CD14-positive monocyte (primary cell): ENCODE results near the gene MRPL49. TPM values are rescaled to one million over a fixed set of nuclear protein-coding genes. Genes with fewer than 3 reads are reported as not detected.
A peak's percentile ranks its signal among the peaks of the same experiment; 100 is the strongest.

Experiments used
- DNase-seq, 3 donors: peaks; one replicate each; pipeline ENCODE4 v3.0.0-alpha.2; 2011 to 2022
- H2AFZ ChIP-seq: 2 replicates; pipeline ENCODE4 v1.6.0; 2012; ENCODE audit warnings: mild to moderate bottlenecking, low read depth, low read length, inconsistent platforms; ENCODE audit not compliant: insufficient read depth, poor library complexity, severe bottlenecking
- H3K27ac ChIP-seq, 2 donors: 1 replicate in 1 of 2; 2 replicates in 1 of 2; pipeline ENCODE4 v1.5.1; 2012 to 2013; ENCODE audit warnings: low read length in 2 of 2, control low read depth in 1 of 2, inconsistent platforms in 1 of 2, low read depth in 1 of 2, mild to moderate bottlenecking in 1 of 2
- H3K27me3 ChIP-seq, 2 donors: one replicate each; pipeline versions ENCODE4 v1.6.0 to v1.6.1; 2011 to 2013; ENCODE audit warnings: low read length in 2 of 2; ENCODE audit not compliant: control insufficient read depth in 2 of 2, insufficient read depth in 2 of 2
- H3K36me3 ChIP-seq, 2 donors: replicated peaks in 1 of 2; 1 replicate in 1 of 2; 2 replicates in 1 of 2; pipeline versions ENCODE4 v1.5.1 to v1.6.1; 2012 to 2013; ENCODE audit warnings: low read length in 2 of 2, control low read depth in 1 of 2, inconsistent platforms in 1 of 2, mild to moderate bottlenecking in 1 of 2; ENCODE audit not compliant: insufficient read depth in 2 of 2, control insufficient read depth in 1 of 2
- H3K4me1 ChIP-seq, 2 donors: 1 replicate in 1 of 2; 2 replicates in 1 of 2; pipeline versions ENCODE4 v1.5.1 to v1.6.1; 2012 to 2013; ENCODE audit warnings: low read length in 2 of 2, control low read depth in 1 of 2, inconsistent platforms in 1 of 2, mild to moderate bottlenecking in 1 of 2, moderate library complexity in 1 of 2; ENCODE audit not compliant: insufficient read depth in 2 of 2, control insufficient read depth in 1 of 2
- H3K4me2 ChIP-seq: replicated peaks from 2 replicates; pipeline ENCODE3; 2012; ENCODE audit warnings: low read length, moderate library complexity, mild to moderate bottlenecking; ENCODE audit not compliant: poor library complexity, severe bottlenecking; ENCODE audit errors: extremely low read depth
- H3K4me3 ChIP-seq, 3 experiments: fragments of 200-600 bp in 1 of 3; sonication (generic) in 1 of 3; replicated peaks in 1 of 3; 1 replicate in 2 of 3; 2 replicates in 1 of 3; pipeline ENCODE4 v1.5.1; 2011 to 2013; ENCODE audit warnings: low read length in 3 of 3, mild to moderate bottlenecking in 3 of 3, control low read depth in 2 of 3, low read depth in 2 of 3, inconsistent platforms in 1 of 3, moderate library complexity in 1 of 3
- H3K79me2 ChIP-seq: 2 replicates; pipeline ENCODE4 v1.6.0; 2012; ENCODE audit warnings: mild to moderate bottlenecking, control low read depth, inconsistent platforms, low read length, moderate library complexity; ENCODE audit not compliant: insufficient read depth
- H3K9ac ChIP-seq: 2 replicates; pipeline ENCODE4 v1.6.0; 2017; ENCODE audit warnings: low read length, mild to moderate bottlenecking; ENCODE audit not compliant: insufficient read depth, poor library complexity, severe bottlenecking
- H3K9me3 ChIP-seq, 2 donors: replicated peaks in 1 of 2; 1 replicate in 1 of 2; 2 replicates in 1 of 2; pipeline versions ENCODE4 v1.5.1 to v1.6.1; 2012 to 2013; ENCODE audit warnings: low read length in 2 of 2, control low read depth in 1 of 2; ENCODE audit not compliant: control insufficient read depth in 1 of 2, insufficient read depth in 1 of 2
- H4K20me1 ChIP-seq: 2 replicates; pipeline ENCODE4 v1.6.0; 2012; ENCODE audit warnings: mild to moderate bottlenecking, low read length, control low read depth, moderate library complexity; ENCODE audit not compliant: insufficient read depth
- H3K27ac Mint-ChIP-seq, 7 donors: one replicate each; pipeline ENCODE4 v1.8.0; 2020; ENCODE audit warnings: mild to moderate bottlenecking in 7 of 7, mixed read lengths in 7 of 7, moderate library complexity in 6 of 7, inconsistent platforms in 2 of 7
- H3K27me3 Mint-ChIP-seq, 3 donors: one replicate each; pipeline ENCODE4 v1.8.0; 2021 to 2022; ENCODE audit warnings: low read depth in 3 of 3, mild to moderate bottlenecking in 3 of 3, mixed read lengths in 3 of 3, moderate library complexity in 3 of 3, inconsistent platforms in 1 of 3
- H3K36me3 Mint-ChIP-seq, 2 donors: one replicate each; pipeline ENCODE4 v1.8.0; 2020; ENCODE audit warnings: mixed read lengths in 2 of 2, inconsistent platforms in 1 of 2, mild to moderate bottlenecking in 1 of 2
- H3K4me1 Mint-ChIP-seq: one replicate; pipeline ENCODE4 v1.8.0; 2020; ENCODE audit warnings: mild to moderate bottlenecking, mixed read lengths
- H3K4me3 Mint-ChIP-seq, 2 donors: one replicate each; pipeline ENCODE4 v1.8.0; 2020; ENCODE audit warnings: mild to moderate bottlenecking in 2 of 2, mixed read lengths in 2 of 2, moderate library complexity in 1 of 2
- H3K9me3 Mint-ChIP-seq, 7 donors: one replicate each; pipeline ENCODE4 v1.8.0; 2020 to 2022; ENCODE audit warnings: mixed read lengths in 7 of 7, mild to moderate bottlenecking in 6 of 7, moderate library complexity in 6 of 7, inconsistent platforms in 2 of 7
- WGBS: methylation state at CpG from one replicate; pipeline ENCODE4 v1.1.5; 2013; ENCODE audit warnings: missing lambda C conversion rate; ENCODE audit not compliant: insufficient coverage; 5-methylcytosine and 5-hydroxymethylcytosine counted together
- intact Hi-C, 2 donors: fragments of 100-400 bp; cut with micrococcal nuclease; formaldehyde crosslinking; loops; one replicate each; pipeline versions ENCODE4 v1.15.0 to v1.15.1; 2023
- polyA plus RNA-seq, 3 donors: library from polyadenylated mRNA; depleted of rRNA in 1 of 3; unstranded in 2 of 3; stranded (reverse) in 1 of 3; fragments of 300-500 nt in 2 of 3; fragments of >200 nt in 1 of 3; fragmentation: Illumina TruSeq in 2 of 3; gene quantifications; 1 replicate in 2 of 3; 2 replicates in 1 of 3; pipeline ENCODE4 v1.2.3, GENCODE V29; 2012 to 2021
- TF ChIP-seq, protein P1 (sequence below): fragments of 200-600 bp; IDR thresholded peaks from one replicate; pipeline ENCODE4 v1.8.0; 2022; ENCODE audit warnings: antibody characterized with exemption, mild to moderate bottlenecking

Gene MRPL49
- polyA plus RNA-seq, 3 donors = 19.8 to 33.9 (median 32.7) TPM

DNA sequence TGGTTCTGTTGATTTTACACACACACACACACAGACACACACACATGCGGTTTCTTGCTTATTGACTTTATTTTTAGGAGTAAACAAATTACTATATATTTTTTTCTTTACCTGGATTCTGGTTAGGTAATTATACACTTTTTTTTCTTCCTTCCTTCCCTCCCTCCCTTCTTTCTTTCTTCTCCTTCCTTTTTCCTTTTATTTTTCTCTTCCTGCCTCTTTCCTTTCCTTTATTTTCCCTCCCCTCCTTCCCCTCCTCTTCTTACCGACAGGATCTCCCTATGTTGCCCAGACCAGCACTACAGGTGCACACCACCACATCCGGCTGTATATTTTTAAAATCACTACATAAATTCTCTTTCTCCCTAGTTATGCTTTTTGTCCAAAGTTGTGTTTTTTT is 44.8 kb downstream of the MRPL49 start:
- Histone ChIP-seq H3K4me2 (no peak overlapping the region), H3K36me3 (no peaks in the 10 kb centered on the region), H4K20me1 (no peaks in the 10 kb centered on the region), H3K4me1 (peaks cover 5 to 6% of the 10 kb centered on the region in 2 donors), H3K4me3 (no peak overlapping the region), H3K27me3 (no peaks in the 10 kb centered on the region), H2AFZ (no peak overlapping the region), H3K79me2 (no peaks in the 10 kb centered on the region), H3K9ac (no peak overlapping the region), H3K9me3 (no peaks in the 10 kb centered on the region), H3K27ac (no peak overlapping the region)
- no peak for DNase-seq
- no CpG with 5 or more reads among the region's 3 CpGs for WGBS
- TF ChIP-seq, protein P1, sequence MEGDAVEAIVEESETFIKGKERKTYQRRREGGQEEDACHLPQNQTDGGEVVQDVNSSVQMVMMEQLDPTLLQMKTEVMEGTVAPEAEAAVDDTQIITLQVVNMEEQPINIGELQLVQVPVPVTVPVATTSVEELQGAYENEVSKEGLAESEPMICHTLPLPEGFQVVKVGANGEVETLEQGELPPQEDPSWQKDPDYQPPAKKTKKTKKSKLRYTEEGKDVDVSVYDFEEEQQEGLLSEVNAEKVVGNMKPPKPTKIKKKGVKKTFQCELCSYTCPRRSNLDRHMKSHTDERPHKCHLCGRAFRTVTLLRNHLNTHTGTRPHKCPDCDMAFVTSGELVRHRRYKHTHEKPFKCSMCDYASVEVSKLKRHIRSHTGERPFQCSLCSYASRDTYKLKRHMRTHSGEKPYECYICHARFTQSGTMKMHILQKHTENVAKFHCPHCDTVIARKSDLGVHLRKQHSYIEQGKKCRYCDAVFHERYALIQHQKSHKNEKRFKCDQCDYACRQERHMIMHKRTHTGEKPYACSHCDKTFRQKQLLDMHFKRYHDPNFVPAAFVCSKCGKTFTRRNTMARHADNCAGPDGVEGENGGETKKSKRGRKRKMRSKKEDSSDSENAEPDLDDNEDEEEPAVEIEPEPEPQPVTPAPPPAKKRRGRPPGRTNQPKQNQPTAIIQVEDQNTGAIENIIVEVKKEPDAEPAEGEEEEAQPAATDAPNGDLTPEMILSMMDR = no peak
- no peaks in the 10 kb centered on the region for H3K36me3 Mint-ChIP-seq
- peak overlapping the region in 1 of 2 donors; percentile 46 for H3K4me3 Mint-ChIP-seq
- no peak overlapping the region for H3K27ac Mint-ChIP-seq
- H3K9me3 Mint-ChIP-seq = no peaks in the 10 kb centered on the region
- intact Hi-C loops = no loop called here
- H3K4me1 Mint-ChIP-seq = peaks cover 11% of the 10 kb centered on the region
- H3K27me3 Mint-ChIP-seq = peaks cover 1 to 8% (median 2%) of the 10 kb centered on the region in 3 donors

DNA sequence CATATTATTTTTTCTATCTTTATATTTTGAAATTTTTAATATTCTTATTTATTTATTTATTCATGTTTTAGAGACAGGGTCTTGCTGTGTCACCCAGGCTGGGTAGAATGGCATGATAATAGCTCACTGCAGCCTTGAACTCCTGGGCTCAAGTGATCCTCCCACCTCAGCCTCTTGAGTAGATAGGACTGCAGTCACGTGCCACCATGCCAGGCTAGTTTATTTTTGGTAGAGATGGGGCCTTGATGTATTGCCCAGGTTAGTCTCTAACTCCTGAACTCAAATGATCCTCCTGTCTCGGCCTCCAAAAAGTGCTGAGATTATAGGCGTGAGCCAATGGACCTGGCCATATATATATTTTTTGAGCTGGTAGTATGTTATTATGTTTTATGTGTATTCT is 45.5 kb downstream of the MRPL49 start:
- no peak overlapping the region for H2AFZ ChIP-seq
- no peak overlapping the region for H3K4me3 ChIP-seq
- H3K4me2 ChIP-seq = no peak overlapping the region
- DNase-seq = no peak
- no peaks in the 10 kb centered on the region for H3K9me3 Mint-ChIP-seq
- TF ChIP-seq, protein P1 = no peak
- no peak overlapping the region for H3K27ac Mint-ChIP-seq
- no peaks in the 10 kb centered on the region for H4K20me1 ChIP-seq
- H3K27me3 Mint-ChIP-seq = peaks cover 1 to 8% (median 2%) of the 10 kb centered on the region in 3 donors
- peaks cover 11% of the 10 kb centered on the region for H3K4me1 Mint-ChIP-seq
- H3K9me3 ChIP-seq = no peaks in the 10 kb centered on the region
- intact Hi-C loops = no loop called here
- H3K27me3 ChIP-seq = no peaks in the 10 kb centered on the region
- peaks cover 5 to 6% of the 10 kb centered on the region in 2 donors for H3K4me1 ChIP-seq
- H3K27ac ChIP-seq = no peak overlapping the region
- H3K36me3 ChIP-seq = no peaks in the 10 kb centered on the region
- H3K4me3 Mint-ChIP-seq = no peak overlapping the region
- no peaks in the 10 kb centered on the region for H3K36me3 Mint-ChIP-seq
- WGBS = no CpG with 5 or more reads among the region's 3 CpGs
- no peak overlapping the region for H3K9ac ChIP-seq
- no peaks in the 10 kb centered on the region for H3K79me2 ChIP-seq
